NCI-H524 treated with DMSO at 0.1 percent for 48 hours (cell line): ENCODE measurements around the gene MUCL1.

Source experiments
- DNase-seq: peaks from one replicate; lab custom pipeline; 2025; lab: John Stamatoyannopoulos, UW

MUCL1 gene

GRCh38 chr12:54891717-54892478, 37.6 kb downstream of the MUCL1 start:
- no peak for DNase-seq
